HepG2 (cell line): Measurements from ENCODE around the gene NEIL1. TPM values are rescaled to one million over a fixed set of nuclear protein-coding genes. Genes with fewer than 3 reads are reported as not detected.

Experiments used
- AHDC1 ChIP-seq: sonication (generic); formaldehyde crosslinking; IDR thresholded peaks from 2 replicates; pipeline ENCODE4 v1.5.1; 2020; ENCODE audit warnings: mild to moderate bottlenecking, missing genetic modification reagents, borderline replicate concordance
- BATF2 ChIP-seq: sonication (generic); formaldehyde crosslinking; IDR thresholded peaks from 2 replicates; pipeline ENCODE4 v1.8.0; 2022; ENCODE audit warnings: mild to moderate bottlenecking, missing genetic modification reagents, moderate library complexity
- CBX1 ChIP-seq: IDR thresholded peaks from one replicate; pipeline ENCODE4 v1.6.1; 2016; ENCODE audit warnings: antibody characterized with exemption, low read depth
- HCFC1 ChIP-seq: fragments of 150-350 bp; IDR thresholded peaks from 2 replicates; pipeline ENCODE4 v1.6.1; 2014; ENCODE audit warnings: low read depth, low read length
- HHEX ChIP-seq: IDR thresholded peaks from 2 replicates; pipeline ENCODE4 v1.6.1; 2016; ENCODE audit warnings: control low read depth
- KDM2A ChIP-seq: sonication (generic); formaldehyde crosslinking; IDR thresholded peaks from 2 replicates; pipeline ENCODE4 v1.4.0; 2020; ENCODE audit warnings: low read depth, missing genetic modification reagents, borderline replicate concordance
- KLF9 ChIP-seq: IDR thresholded peaks from 2 replicates; pipeline ENCODE4 v1.6.1; 2016; ENCODE audit warnings: low read depth
- MATR3 ChIP-seq: sonication (generic); formaldehyde crosslinking; IDR thresholded peaks from 2 replicates; pipeline ENCODE4 v1.4.0; 2020; ENCODE audit warnings: missing genetic modification reagents
- NPAS2 ChIP-seq: sonication (generic); formaldehyde crosslinking; IDR thresholded peaks from 2 replicates; pipeline ENCODE4 v1.8.0; 2022; ENCODE audit warnings: mild to moderate bottlenecking, missing genetic modification reagents, borderline replicate concordance
- RAD21 ChIP-seq: fragments of 450-650 bp; formaldehyde crosslinking; IDR thresholded peaks from 2 replicates; pipeline ENCODE4 v1.5.0; 2020; ENCODE audit warnings: mild to moderate bottlenecking
- TFE3 ChIP-seq: IDR thresholded peaks from 2 replicates; pipeline ENCODE4 v1.6.1; 2016
- USF2 ChIP-seq, 2 experiments: sonication (generic) in 1 of 2; formaldehyde crosslinking in 1 of 2; IDR thresholded peaks; 2 replicates each; pipeline versions ENCODE4 v1.5.1 to v1.6.1; 2011 to 2020; ENCODE audit warnings: borderline replicate concordance in 1 of 2, low read depth in 1 of 2, low read length in 1 of 2, mild to moderate bottlenecking in 1 of 2, missing genetic modification reagents in 1 of 2, moderate library complexity in 1 of 2
- YEATS2 ChIP-seq: sonication (generic); formaldehyde crosslinking; IDR thresholded peaks from 2 replicates; pipeline ENCODE4 v1.4.0; 2020; ENCODE audit warnings: missing genetic modification reagents, borderline replicate concordance
- ZNF205 ChIP-seq: IDR thresholded peaks from 2 replicates; pipeline ENCODE4 v1.6.1; 2018; ENCODE audit warnings: missing biosample characterization, missing genetic modification reagents
- ZNF274 ChIP-seq: sonication (generic); formaldehyde crosslinking; IDR thresholded peaks from 2 replicates; pipeline ENCODE4 v1.5.1; 2020; ENCODE audit warnings: mild to moderate bottlenecking, missing genetic modification reagents
- ZNF530 ChIP-seq: sonication (generic); formaldehyde crosslinking; IDR thresholded peaks from 2 replicates; pipeline ENCODE4 v1.5.0; 2020; ENCODE audit warnings: low read depth, mild to moderate bottlenecking, missing genetic modification reagents
- ZNF563 ChIP-seq: sonication (generic); formaldehyde crosslinking; IDR thresholded peaks from 2 replicates; pipeline ENCODE4 v1.8.0; 2022; ENCODE audit warnings: mild to moderate bottlenecking, moderate library complexity, missing genetic modification reagents
- ZNF740 ChIP-seq: sonication (generic); formaldehyde crosslinking; IDR thresholded peaks from 2 replicates; pipeline ENCODE4 v1.4.0; 2020; ENCODE audit warnings: missing genetic modification reagents
- polyA plus RNA-seq, 8 experiments: library from polyadenylated mRNA; depleted of rRNA in 3 of 8; stranded (reverse) in 7 of 8; unstranded in 1 of 8; fragments of >200 nt; fragmentation: Illumina TruSeq in 4 of 8; extraction: Trizol in 4 of 8; gene quantifications; 2 replicates each; pipeline versions ENCODE4 v1.2.1 to v1.2.3, GENCODE V29; 2011 to 2016; ENCODE audit warnings: low read depth in 4 of 8, missing spikeins in 1 of 8, mixed read lengths in 1 of 8; ENCODE audit not compliant: insufficient read depth in 1 of 8
- total RNA-seq, 5 experiments: library from RNA; depleted of rRNA; stranded (reverse); fragments of >200 nt; fragmentation: Illumina TruSeq; extraction: Trizol; gene quantifications; 2 replicates each; pipeline ENCODE4 v1.2.3, GENCODE V29; 2016; ENCODE audit warnings: low read depth in 1 of 5

The NEIL1 gene
- total and polyA plus RNA-seq, 2 of the 13 experiments (the other 11 are each of a cell fraction or from before 2014, with no cell fraction given), result 10.4 to 15.5 TPM

GRCh38 chr15:75347222-75348033, 589 bp downstream of the NEIL1 start (continued):
- no peak for TF ChIP-seq AHDC1 (CRISPR knock-in tag)
- peak; percentile 86 for TF ChIP-seq KDM2A
- no peak; the same call in 1 of the 2 replicates for TF ChIP-seq ZNF274 (CRISPR knock-in tag)
- TF ChIP-seq ZNF530, result no peak
- peak; percentile 8 for TF ChIP-seq CBX1
- peak; percentile 56; the same call in 1 of the 2 replicates for TF ChIP-seq HCFC1
- no peak for TF ChIP-seq KLF9
- no peak for TF ChIP-seq ZNF205 (CRISPR knock-in tag)
- no peak for TF ChIP-seq TFE3
- no peak for TF ChIP-seq BATF2 (CRISPR knock-in tag)
- peak; percentile 35; the same call in 1 of the 2 replicates for TF ChIP-seq ZNF740 (CRISPR knock-in tag)
- no peak for TF ChIP-seq NPAS2 (CRISPR knock-in tag)
- 0 out of 2 replicates have a peak, but pooled peaks have one; percentile 19 for TF ChIP-seq RAD21 (CRISPR knock-in tag)
- no peak for TF ChIP-seq MATR3 (CRISPR knock-in tag)
- no peak; the same call in 1 of the 2 replicates for TF ChIP-seq YEATS2 (CRISPR knock-in tag)
- TF ChIP-seq HHEX (CRISPR knock-in tag), result no peak
- TF ChIP-seq USF2 (IDR thresholded peaks at IDR 0.05; ENCODE audit: low read depth, low read length), result no peak
- no peak for TF ChIP-seq USF2 (CRISPR knock-in tag; IDR thresholded peaks at IDR 0.05; ENCODE audit: borderline replicate concordance)
- TF ChIP-seq ZNF563 (CRISPR knock-in tag), result peak; percentile 62; the same call in 1 of the 2 replicates
